H1 (cell line): Measurements from ENCODE around the gene CDV3. TPM values are rescaled to one million over a fixed set of nuclear protein-coding genes. Genes with fewer than 3 reads are reported as not detected.

ENCODE experiments used
- CTCF ChIA-PET: fragments of 300-600 bp; sonication (Branson Sonifier 250); formaldehyde crosslinking; loops from one replicate; lab custom pipeline; 2021; ENCODE audit not compliant: partially characterized antibody; lab: Charles Lee
- POLR2A ChIA-PET: fragments of 300-600 bp; sonication (Branson Sonifier 250); formaldehyde crosslinking; loops from one replicate; lab custom pipeline; 2021; ENCODE audit warnings: inconsistent platforms; ENCODE audit not compliant: partially characterized antibody; lab: Charles Lee
- DNase-seq, 2 experiments: peaks; one replicate each; pipeline versions ENCODE4 v3.0.0 to v3.0.0-alpha.2; 2010 to 2022; ENCODE audit warnings: low spot score in 2 of 2, low read depth in 1 of 2, mixed read lengths in 1 of 2
- FAIRE-seq: peaks from 2 replicates; lab custom pipeline; 2011; peaks lifted over from hg19 to GRCh38; lab: Jason Lieb, UNC
- H2AFZ ChIP-seq: 2 replicates; pipeline ENCODE4 v1.8.1; 2012; ENCODE audit warnings: low read length, inconsistent platforms
- H2AK5ac ChIP-seq: 2 replicates; pipeline ENCODE4 v1.6.1; 2013; ENCODE audit warnings: low read depth, low read length
- H2BK120ac ChIP-seq: replicated peaks from 2 replicates; pipeline ENCODE3; 2013; ENCODE audit warnings: low read depth, low read length, inconsistent platforms
- H2BK12ac ChIP-seq: 2 replicates; pipeline ENCODE4 v1.6.1; 2013; ENCODE audit warnings: low read depth, low read length
- H2BK15ac ChIP-seq: 2 replicates; pipeline ENCODE4 v1.6.1; 2013; ENCODE audit warnings: low read length
- H2BK20ac ChIP-seq: 2 replicates; pipeline ENCODE4 v1.6.1; 2013; ENCODE audit warnings: low read length
- H2BK5ac ChIP-seq: 2 replicates; pipeline ENCODE4 v1.6.1; 2013; ENCODE audit warnings: low read depth, low read length
- H3K14ac ChIP-seq: 2 replicates; pipeline ENCODE4 v1.6.1; 2013; ENCODE audit warnings: inconsistent platforms; ENCODE audit not compliant: insufficient read length
- H3K18ac ChIP-seq: 2 replicates; pipeline ENCODE4 v1.6.1; 2013; ENCODE audit warnings: low read length; ENCODE audit errors: extremely low read depth
- H3K23ac ChIP-seq: 2 replicates; pipeline ENCODE4 v1.6.1; 2013; ENCODE audit warnings: inconsistent platforms; ENCODE audit not compliant: insufficient read length
- H3K23me2 ChIP-seq: 2 replicates; pipeline ENCODE4 v1.6.1; 2013; ENCODE audit warnings: low read depth, low read length
- H3K27ac ChIP-seq: 2 replicates; pipeline ENCODE4 v1.6.1; 2011; ENCODE audit warnings: low read depth, low read length, inconsistent platforms
- H3K27me3 ChIP-seq, 4 experiments: replicated peaks in 1 of 4; 1 replicate in 1 of 4; 2 replicates in 3 of 4; pipeline versions ENCODE4 v1.6.1 to v1.8.1; 2011 to 2013; ENCODE audit warnings: low read length in 3 of 4, mild to moderate bottlenecking in 3 of 4, inconsistent platforms in 2 of 4, mixed read lengths in 2 of 4, moderate library complexity in 1 of 4; ENCODE audit not compliant: control insufficient read depth in 3 of 4, insufficient read depth in 3 of 4; ENCODE audit errors: extremely low read depth in 1 of 4
- H3K36me3 ChIP-seq, 4 experiments: 2 replicates each; pipeline versions ENCODE4 v1.6.1 to v1.8.1; 2011 to 2013; ENCODE audit warnings: mild to moderate bottlenecking in 4 of 4, low read length in 3 of 4, moderate library complexity in 2 of 4, control low read depth in 1 of 4, inconsistent platforms in 1 of 4; ENCODE audit not compliant: insufficient read depth in 4 of 4, control insufficient read depth in 2 of 4
- H3K4ac ChIP-seq: replicated peaks from 2 replicates; pipeline ENCODE3; 2013; ENCODE audit warnings: low read length, low read depth, mixed read lengths, inconsistent platforms; ENCODE audit not compliant: insufficient read length
- H3K4me1 ChIP-seq, 4 experiments: replicated peaks in 1 of 4; 1 replicate in 1 of 4; 2 replicates in 3 of 4; pipeline versions ENCODE4 v1.6.1 to v1.8.1; 2011 to 2013; ENCODE audit warnings: low read length in 3 of 4, inconsistent platforms in 2 of 4, mixed read lengths in 1 of 4; ENCODE audit not compliant: insufficient read depth in 4 of 4, control insufficient read depth in 3 of 4
- H3K4me2 ChIP-seq, 2 experiments: 2 replicates each; pipeline versions ENCODE4 v1.6.1 to v1.8.1; 2011 to 2013; ENCODE audit warnings: low read depth in 2 of 2, low read length in 2 of 2, control low read depth in 1 of 2, inconsistent platforms in 1 of 2, mild to moderate bottlenecking in 1 of 2; ENCODE audit not compliant: insufficient read depth in 1 of 2
- H3K4me3 ChIP-seq, 4 experiments: fragments of 200-600, 300-600 bp in 1 of 4; sonication (generic), shearing (Covaris generic), sonication (Bioruptor Twin) in 1 of 4; 2 replicates each; pipeline versions ENCODE4 v1.5.1 to v1.8.1; 2011 to 2016; ENCODE audit warnings: low read length in 4 of 4, low read depth in 3 of 4, control low read depth in 2 of 4, inconsistent platforms in 2 of 4, mild to moderate bottlenecking in 2 of 4, mixed read lengths in 1 of 4, moderate library complexity in 1 of 4; ENCODE audit not compliant: insufficient read depth in 2 of 4; ENCODE audit errors: extremely low read depth in 1 of 4
- H3K56ac ChIP-seq: replicated peaks from 2 replicates; pipeline ENCODE3; 2013; ENCODE audit warnings: low read depth, mild to moderate bottlenecking, mixed read lengths, low read length, inconsistent platforms; ENCODE audit not compliant: insufficient read length
- H3K79me1 ChIP-seq: 2 replicates; pipeline ENCODE4 v1.6.1; 2013; ENCODE audit warnings: low read depth, low read length, control low read depth
- H3K79me2 ChIP-seq, 2 experiments: 2 replicates each; pipeline versions ENCODE4 v1.6.1 to v1.8.1; 2012 to 2013; ENCODE audit warnings: low read length in 2 of 2, mild to moderate bottlenecking in 2 of 2, inconsistent platforms in 1 of 2; ENCODE audit not compliant: insufficient read depth in 2 of 2, control insufficient read depth in 1 of 2
- H3K9ac ChIP-seq, 4 experiments: replicated peaks in 1 of 4; 1 replicate in 1 of 4; 2 replicates in 3 of 4; pipeline versions ENCODE4 v1.6.1 to v1.8.1; 2011 to 2013; ENCODE audit warnings: low read depth in 3 of 4, low read length in 3 of 4, control low read depth in 2 of 4, mild to moderate bottlenecking in 2 of 4, moderate library complexity in 2 of 4, inconsistent platforms in 1 of 4; ENCODE audit errors: extremely low read depth in 1 of 4
- H3K9me3 ChIP-seq, 2 experiments: 2 replicates each; pipeline versions ENCODE4 v1.6.1 to v1.8.1; 2012 to 2013; ENCODE audit warnings: mild to moderate bottlenecking in 2 of 2, moderate library complexity in 2 of 2, control low read depth in 1 of 2, inconsistent platforms in 1 of 2, low read depth in 1 of 2, low read length in 1 of 2, mixed read lengths in 1 of 2; ENCODE audit not compliant: insufficient read depth in 2 of 2
- H4K20me1 ChIP-seq, 2 experiments: replicated peaks in 1 of 2; 2 replicates each; pipeline versions ENCODE3 to v1.8.1; 2011 to 2013; ENCODE audit warnings: inconsistent platforms in 2 of 2, low read length in 2 of 2, mild to moderate bottlenecking in 1 of 2; ENCODE audit not compliant: insufficient read depth in 2 of 2, control insufficient read depth in 1 of 2
- H4K5ac ChIP-seq: 2 replicates; pipeline ENCODE4 v1.6.1; 2013; ENCODE audit warnings: low read length, low read depth, mixed read lengths, inconsistent platforms; ENCODE audit not compliant: insufficient read length
- H4K8ac ChIP-seq: 2 replicates; pipeline ENCODE4 v1.8.0; 2013; ENCODE audit warnings: mild to moderate bottlenecking, moderate library complexity, low read length, inconsistent platforms; ENCODE audit not compliant: insufficient read depth; ENCODE audit errors: extremely low read depth
- H4K91ac ChIP-seq: replicated peaks from 2 replicates; pipeline ENCODE3; 2013; ENCODE audit warnings: low read length, mixed read lengths, inconsistent platforms; ENCODE audit not compliant: insufficient read length
- USF2 ChIP-seq: IDR thresholded peaks from 2 replicates; pipeline ENCODE4 v1.6.1; 2011; ENCODE audit warnings: low read length, improper control_type of control experiment
- polyA plus RNA-seq, 7 experiments: library from polyadenylated mRNA; depleted of rRNA in 3 of 7; stranded (reverse) in 5 of 7; unstranded in 2 of 7; fragments of >200 nt in 5 of 7; fragments of 200-250 nt in 2 of 7; gene quantifications; 1 replicate in 5 of 7; 2 replicates in 1 of 7; 4 replicates in 1 of 7; pipeline versions ENCODE4 v1.2.1 to v1.2.3, GENCODE V29; 2011 to 2013; ENCODE audit warnings: missing spikeins in 2 of 7, mixed read lengths in 2 of 7
- total RNA-seq: library from RNA; stranded (reverse); fragmentation: NEBNext Ultra II Directional; extraction: Animal tissue kit (Norgen Biotek cat#: 25700); gene quantifications from 2 replicates; pipeline ENCODE4 v1.2.1, GENCODE V29; 2021

CDV3 gene
- total and polyA plus RNA-seq, 2 of the 8 experiments (the other 6 are each of a cell fraction or from before 2014, with no cell fraction given), result 29.4 to 163 TPM

- H3K9ac ChIP-seq, result no peak overlapping the region
- H3K27ac ChIP-seq, result no peak overlapping the region
- no peak overlapping the region for H2BK12ac ChIP-seq
- H4K8ac ChIP-seq, result no peak overlapping the region
- H3K36me3 ChIP-seq, result peaks cover 0 to 56% (median 27%) of the 10 kb centered on the region in 4 experiments; a peak in 4 of 8 replicates
- no peak overlapping the region for H4K5ac ChIP-seq
- H3K4me2 ChIP-seq, result no peak overlapping the region
- no peak overlapping the region for H2BK15ac ChIP-seq
- no peak overlapping the region for H3K14ac ChIP-seq
- H2BK120ac ChIP-seq, result no peak overlapping the region
- no peak overlapping the region for H3K4me3 ChIP-seq
- no peaks in the 10 kb centered on the region for H3K23me2 ChIP-seq
- ChIA-PET POLR2A (no interaction called here), CTCF (no interaction called here)
- H3K79me1 ChIP-seq, result no peaks in the 10 kb centered on the region
- H3K9me3 ChIP-seq, result no peaks in the 10 kb centered on the region
- H2BK20ac ChIP-seq, result no peak overlapping the region
- DNase-seq (no peak), FAIRE-seq (no peak)
- no peak overlapping the region for H3K18ac ChIP-seq
- no peak overlapping the region for H2AFZ ChIP-seq
- H2AK5ac ChIP-seq, result no peak overlapping the region
- no peaks in the 10 kb centered on the region for H3K79me2 ChIP-seq
- no peak overlapping the region for H4K91ac ChIP-seq
- no peak overlapping the region for H3K56ac ChIP-seq
- H3K23ac ChIP-seq, result no peak overlapping the region
- no peak overlapping the region for H2BK5ac ChIP-seq
- no peak overlapping the region for H3K4ac ChIP-seq
- no peaks in the 10 kb centered on the region for H3K27me3 ChIP-seq
- no peak for TF ChIP-seq USF2
- no peaks in the 10 kb centered on the region for H3K4me1 ChIP-seq
- H4K20me1 ChIP-seq, result no peaks in the 10 kb centered on the region
Measured at GRCh38 chr3:133610031-133610430, 36.5 kb downstream of the CDV3 start.
